Measurements from ENCODE around the gene PLCD3. TPM values are rescaled to one million over a fixed set of nuclear protein-coding genes. Genes with fewer than 3 reads are reported as not detected.
A peak's percentile ranks its signal among the peaks of the same experiment; 100 is the strongest.

PLCD3 gene
- total RNA-seq, 1 donor, result 62.6 TPM

- no peak for TF ChIP-seq CTCF (IDR thresholded peaks at IDR 0.05; ENCODE audit: insufficient read depth, low read depth, low read length)
- no peak overlapping the region for H3K4me3 ChIP-seq (ENCODE audit: low read depth, low read length)
- no peak for DNase-seq (ENCODE audit: low read depth)
Measured at GRCh38 chr17:45086865-45087503, 45.3 kb downstream of the PLCD3 start.

GRCh38 chr17:45086391-45086790 lies 45.9 kb downstream of the PLCD3 start:
- no peak for TF ChIP-seq CTCF (IDR thresholded peaks at IDR 0.05; ENCODE audit: insufficient read depth, low read depth, low read length)
- DNase-seq (ENCODE audit: low read depth), result no peak
- H3K4me3 ChIP-seq (ENCODE audit: low read depth, low read length), result no peak overlapping the region

- no peak overlapping the region for H3K4me3 ChIP-seq (ENCODE audit: low read depth, low read length)
- TF ChIP-seq CTCF (IDR thresholded peaks at IDR 0.05; ENCODE audit: insufficient read depth, low read depth, low read length), result no peak
- DNase-seq (ENCODE audit: low read depth), result no peak
Measured at GRCh38 chr17:45081047-45081703, 51.1 kb downstream of the PLCD3 start.

- no peak for TF ChIP-seq CTCF (IDR thresholded peaks at IDR 0.05; ENCODE audit: insufficient read depth, low read depth, low read length)
- peak; percentile 65 for DNase-seq (ENCODE audit: low read depth)
- no peak overlapping the region for H3K4me3 ChIP-seq (ENCODE audit: low read depth, low read length)
Measured at GRCh38 chr17:45077643-45078042, 54.7 kb downstream of the PLCD3 start.

GRCh38 chr17:45073414-45074070 lies 58.8 kb downstream of the PLCD3 start:
- no peak for TF ChIP-seq CTCF (IDR thresholded peaks at IDR 0.05; ENCODE audit: insufficient read depth, low read depth, low read length)
- peak; percentile 97 for DNase-seq (ENCODE audit: low read depth)
- no peak overlapping the region for H3K4me3 ChIP-seq (ENCODE audit: low read depth, low read length)

- H3K4me3 ChIP-seq (ENCODE audit: low read depth, low read length), result no peak overlapping the region
- no peak for TF ChIP-seq CTCF (IDR thresholded peaks at IDR 0.05; ENCODE audit: insufficient read depth, low read depth, low read length)
Measured at GRCh38 chr17:45070809-45071208, 61.5 kb downstream of the PLCD3 start.

More at GRCh38 chr17:45070809-45071208, 61.5 kb downstream of the PLCD3 start:
- no peak for DNase-seq (ENCODE audit: low read depth)

Measured in fibroblast of villous mesenchyme (primary cell).